Uterus (tissue), 2 donors: ENCODE results near the gene SLC38A1.

Source experiments
- CTCF ChIP-seq, 4 experiments: fragments of 200-600 bp in 2 of 4; fragments of 450-650 bp in 2 of 4; sonication (generic) in 2 of 4; IDR thresholded peaks; one replicate each; pipeline ENCODE4 v1.5.1; 2016 to 2019; ENCODE audit warnings: antibody characterized with exemption in 4 of 4, mild to moderate bottlenecking in 2 of 4, moderate library complexity in 1 of 4
- POLR2A ChIP-seq, 2 donors: fragments of 450-650 bp; IDR thresholded peaks; one replicate each; pipeline ENCODE4 v1.6.1; 2016; ENCODE audit warnings: antibody characterized with exemption in 2 of 2, mild to moderate bottlenecking in 1 of 2, moderate library complexity in 1 of 2

- no peak for TF ChIP-seq CTCF (IDR thresholded peaks at IDR 0.05)
- TF ChIP-seq POLR2A (IDR thresholded peaks at IDR 0.05): no peak
Observed at GRCh38 chr12:46212108-46212982, 56.5 kb downstream of the SLC38A1 start.
